HG02884 (cell line): ENCODE results near the gene MAP1LC3B.

Experiments used
- ATAC-seq: cut with Tn5 transposase; IDR thresholded peaks from one replicate; pipeline ENCODE4 v1.9.1; 2021; ENCODE audit warnings: mild to moderate bottlenecking, moderate library complexity; ENCODE audit not compliant: unreplicated experiment

Gene MAP1LC3B

DNA sequence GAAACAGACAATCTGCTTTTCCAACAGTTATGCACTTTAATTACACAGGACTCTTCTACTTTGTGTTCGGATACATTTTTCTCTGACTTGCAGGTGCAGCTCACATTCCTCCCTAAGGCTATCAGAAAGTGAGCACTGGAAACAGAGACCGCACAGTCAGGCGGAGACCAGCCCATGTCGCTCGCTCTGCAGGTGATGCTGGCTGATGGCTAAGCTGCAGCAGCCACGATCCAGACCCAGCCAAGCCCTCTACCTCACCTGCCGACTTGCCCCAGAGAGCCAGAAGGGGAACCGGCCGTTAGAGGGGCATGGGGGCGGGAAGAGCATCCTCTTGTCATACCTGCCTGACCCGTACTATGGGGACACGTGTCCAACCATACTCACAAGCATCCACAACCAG lies 33.8 kb downstream of the MAP1LC3B start:
- ATAC-seq = no peak

DNA sequence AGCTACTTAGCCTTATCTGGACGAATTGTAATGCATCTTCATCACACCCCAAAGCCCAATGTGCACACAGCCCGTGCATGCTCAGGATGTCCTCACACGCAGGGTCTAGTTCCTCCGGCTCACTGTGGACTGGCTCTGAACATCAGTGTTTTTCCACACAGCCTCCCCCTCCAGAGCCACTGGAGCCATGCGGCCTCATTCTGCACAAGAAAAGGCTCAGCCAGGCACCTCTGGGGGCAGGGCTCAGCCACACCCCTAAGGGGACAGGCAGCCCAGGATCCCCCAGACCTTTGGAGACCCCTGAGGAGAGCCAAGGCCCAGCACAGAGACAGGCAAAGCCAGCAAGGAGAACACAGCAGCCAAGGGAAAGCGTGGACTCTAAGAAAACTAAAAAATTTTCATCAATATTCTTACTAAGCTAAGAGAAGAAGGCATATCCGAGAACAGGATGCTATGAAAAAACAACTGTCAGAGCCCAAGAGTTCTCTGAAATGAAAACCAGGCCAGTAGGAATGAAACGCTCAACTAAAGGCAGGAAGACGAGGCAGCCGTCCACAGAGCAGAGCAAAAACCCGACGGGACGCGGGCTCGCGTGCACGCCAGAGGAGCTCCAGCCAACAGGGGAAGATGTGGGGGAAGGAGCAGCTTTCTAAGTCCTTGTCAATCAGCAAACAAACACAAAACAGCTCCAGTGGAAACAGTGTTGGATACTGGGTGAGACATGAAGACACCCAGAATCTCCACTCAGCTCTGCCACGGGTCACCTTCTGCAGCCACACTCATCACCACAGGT lies 34.5 kb downstream of the MAP1LC3B start:
- no peak for ATAC-seq

DNA sequence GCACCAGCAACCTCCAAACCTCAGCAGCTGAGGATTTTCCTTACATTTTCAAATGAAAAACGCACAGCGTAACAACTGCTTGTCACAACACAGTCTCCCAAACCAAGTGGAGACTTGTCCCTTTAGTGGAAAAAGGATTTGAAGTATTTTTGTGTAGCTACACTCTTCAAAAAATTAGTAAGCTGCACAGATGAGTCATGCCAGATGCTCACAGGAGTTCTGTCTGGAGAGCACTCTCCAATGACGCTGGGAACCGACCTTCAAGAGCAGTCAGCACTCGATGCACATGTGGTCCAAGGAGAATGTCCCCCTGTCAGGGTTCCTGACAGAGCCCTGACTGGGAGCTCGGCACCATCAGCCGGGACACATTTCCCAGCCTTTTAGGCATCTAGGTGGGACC lies 39.8 kb downstream of the MAP1LC3B start:
- no peak for ATAC-seq

DNA sequence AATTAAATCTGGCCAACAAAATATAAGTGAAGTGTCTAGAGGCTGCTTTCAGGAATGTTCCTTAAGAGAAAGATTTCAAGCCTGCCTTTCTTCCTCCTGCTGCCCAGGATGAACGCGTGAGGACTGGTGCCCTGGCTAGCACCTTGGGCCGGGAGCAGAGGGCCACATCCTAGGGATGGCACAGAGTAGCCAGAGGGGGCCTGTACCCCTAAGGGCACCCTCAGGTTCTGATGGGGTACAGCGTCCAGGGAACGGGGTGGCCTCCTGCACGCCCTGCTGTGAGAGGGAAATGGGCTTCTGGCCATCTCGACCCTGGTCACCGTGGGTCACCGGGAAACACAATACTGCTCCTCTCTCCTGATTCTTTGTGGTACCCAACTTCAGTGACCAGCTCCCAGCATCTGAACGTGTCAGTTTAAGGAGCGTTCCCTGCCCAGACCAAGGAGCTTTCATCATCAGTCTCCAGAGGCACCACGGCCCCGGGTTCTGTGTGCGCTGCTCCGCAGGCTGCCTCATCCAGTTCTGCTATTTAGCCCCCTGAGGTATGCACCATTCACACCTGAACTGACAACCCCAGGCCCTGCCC lies 40.3 kb downstream of the MAP1LC3B start:
- no peak for ATAC-seq

DNA sequence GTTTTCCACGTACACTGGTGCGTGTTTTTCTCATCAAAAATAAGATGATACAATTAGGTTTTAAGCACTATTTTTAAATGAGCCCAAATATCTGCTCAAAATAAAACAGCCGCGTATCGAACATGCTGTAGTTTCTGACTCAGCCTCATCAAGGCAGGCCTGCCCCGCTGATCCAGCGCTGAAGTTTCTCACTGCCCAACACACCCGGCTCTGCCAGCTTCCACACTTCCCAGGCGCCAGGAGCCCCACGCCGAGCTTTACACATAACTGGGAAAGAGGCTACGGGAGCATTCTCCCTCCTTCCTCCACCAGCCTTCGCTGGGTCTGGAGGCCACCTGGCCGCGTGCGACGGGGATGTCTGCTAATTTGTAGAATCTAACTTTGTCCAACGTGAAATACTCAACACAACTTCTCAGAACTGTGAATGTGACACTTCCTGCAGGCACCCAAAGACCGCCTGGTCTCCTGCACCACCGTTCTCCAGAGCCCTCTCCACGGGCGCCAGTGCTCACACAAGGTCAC lies 42.1 kb downstream of the MAP1LC3B start:
- no peak for ATAC-seq

DNA sequence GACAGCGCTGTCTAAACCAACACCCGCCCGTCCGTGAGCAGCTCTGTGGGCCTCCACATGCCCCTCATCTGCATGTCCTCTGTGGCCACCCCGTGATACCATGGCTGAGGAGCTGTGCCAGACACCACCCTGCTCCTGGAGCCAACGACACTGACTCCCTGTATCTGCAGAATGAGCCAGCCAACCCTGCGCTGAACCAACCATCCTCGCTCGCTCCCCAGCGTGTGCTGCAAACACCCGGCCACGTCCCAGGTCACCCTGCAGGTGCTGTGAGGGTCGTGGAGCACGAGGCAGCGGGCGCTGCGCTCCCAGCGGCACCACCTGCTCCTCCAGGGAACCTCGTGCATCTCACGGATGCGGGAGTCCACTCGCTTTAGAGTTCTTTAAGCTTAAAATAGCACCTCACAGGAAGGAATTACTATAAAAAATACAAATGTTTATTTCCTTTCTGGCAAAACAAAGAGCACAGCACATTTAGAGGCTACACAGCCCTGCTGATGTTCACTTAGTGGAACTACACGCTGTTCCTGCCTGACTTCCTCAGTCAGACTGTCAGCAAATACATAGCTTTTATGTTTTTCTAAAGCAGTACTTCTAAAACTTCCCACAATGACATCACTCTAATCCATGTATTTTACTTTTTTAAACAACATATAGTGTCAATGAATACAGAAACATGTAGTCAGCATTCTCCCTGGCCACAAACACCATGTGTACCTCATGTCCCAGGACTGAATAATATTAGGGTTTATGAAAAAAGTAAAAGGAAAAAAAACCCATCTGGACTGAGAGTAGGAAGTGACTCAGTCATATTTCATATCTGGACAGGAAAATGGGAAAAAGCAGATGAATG lies 43.5 kb downstream of the MAP1LC3B start:
- ATAC-seq = no peak

DNA sequence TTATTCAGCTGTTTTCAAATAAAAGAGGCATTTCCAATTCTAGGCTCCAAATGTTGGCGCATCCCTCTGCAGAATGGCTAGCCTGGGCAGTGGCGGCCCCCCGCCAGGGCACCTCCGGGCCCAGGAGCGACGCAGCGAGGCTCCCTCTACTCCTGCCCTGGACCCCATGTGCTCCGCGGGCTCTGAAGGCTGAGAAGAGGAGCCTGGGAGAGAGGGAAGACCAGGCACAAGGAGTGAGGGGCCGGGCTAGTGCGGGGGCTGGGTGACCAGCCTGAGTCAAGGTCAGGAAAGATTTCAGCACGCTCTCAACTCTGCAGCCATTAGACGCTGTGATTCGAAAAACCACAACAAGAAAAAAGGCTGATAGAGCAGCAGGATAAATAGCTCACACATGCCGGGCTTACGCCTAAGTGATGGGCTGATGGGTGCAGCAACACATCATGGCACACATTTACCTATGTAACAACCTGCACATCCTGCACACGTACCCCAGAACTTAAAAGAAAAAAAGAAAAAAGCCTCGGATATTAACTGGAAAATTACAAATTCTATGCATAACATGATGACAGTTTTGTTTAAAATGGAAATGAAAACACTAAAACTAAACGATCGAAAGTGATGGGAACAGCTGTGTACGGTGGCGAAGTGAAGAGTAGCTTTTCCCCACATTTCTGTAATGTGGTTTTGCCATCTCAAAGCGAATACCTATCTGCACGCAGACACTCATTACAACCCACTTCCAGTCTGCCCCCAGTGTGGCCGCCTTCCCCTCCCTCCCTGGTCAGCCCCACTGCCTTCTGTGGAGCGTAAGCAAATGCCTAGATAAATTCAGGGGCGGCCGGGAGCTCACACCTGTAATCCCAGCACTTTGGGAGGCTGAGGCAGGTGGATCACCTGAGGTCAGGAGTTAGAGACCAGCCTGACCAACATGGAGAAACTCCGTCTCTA lies 44.4 kb downstream of the MAP1LC3B start:
- no peak for ATAC-seq

DNA sequence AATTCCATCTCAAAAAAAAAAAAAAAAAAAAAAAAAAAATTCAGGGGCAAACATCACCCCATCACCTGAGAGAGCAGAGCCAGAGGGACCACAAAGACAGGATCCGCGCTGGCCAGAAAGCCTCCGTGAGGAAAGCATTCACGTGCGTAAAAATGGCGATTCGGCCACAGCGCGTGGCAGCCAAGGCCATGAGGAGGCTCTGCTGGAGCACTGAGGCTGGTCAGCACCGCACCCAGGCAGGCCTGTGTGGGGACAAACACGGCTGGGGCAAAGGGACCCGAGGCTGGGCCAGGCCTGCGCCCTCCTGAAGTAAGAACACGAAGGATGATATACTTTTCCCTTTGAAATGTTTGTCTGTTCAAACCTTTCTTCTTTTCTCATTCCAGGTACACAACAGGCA lies 45.2 kb downstream of the MAP1LC3B start:
- no peak for ATAC-seq

DNA sequence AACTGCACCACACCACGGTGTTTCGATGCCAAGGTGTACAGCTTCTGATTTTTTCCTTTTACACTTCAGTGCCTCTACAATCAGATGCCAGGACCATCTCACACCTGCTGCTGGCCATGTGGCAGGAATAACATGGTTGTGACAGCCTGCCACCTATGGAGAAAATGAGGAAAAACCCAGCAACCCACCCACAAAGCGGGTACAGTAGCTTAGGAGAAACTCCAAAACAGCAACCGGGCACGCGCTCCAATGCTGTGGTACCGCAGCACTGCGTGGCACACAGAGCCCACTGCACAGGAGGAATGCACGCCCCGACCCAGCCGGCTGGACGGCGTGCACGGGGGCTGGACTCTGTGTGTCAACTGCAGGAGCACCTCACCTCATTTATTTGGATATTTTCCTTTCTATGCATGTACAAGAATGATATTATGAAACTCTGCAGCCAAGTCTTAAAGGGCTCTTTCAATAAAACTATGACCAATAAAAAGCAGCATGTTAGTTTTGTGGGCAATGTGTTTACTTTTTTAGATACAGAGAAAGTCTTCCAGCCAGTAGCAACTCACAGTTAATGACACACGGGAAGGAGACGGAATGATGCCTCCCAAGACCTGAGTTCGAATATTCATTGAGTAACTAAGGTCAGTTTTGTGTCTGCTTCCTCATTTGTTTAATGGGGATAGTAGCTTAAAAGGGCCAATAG lies 45.9 kb downstream of the MAP1LC3B start:
- no peak for ATAC-seq

DNA sequence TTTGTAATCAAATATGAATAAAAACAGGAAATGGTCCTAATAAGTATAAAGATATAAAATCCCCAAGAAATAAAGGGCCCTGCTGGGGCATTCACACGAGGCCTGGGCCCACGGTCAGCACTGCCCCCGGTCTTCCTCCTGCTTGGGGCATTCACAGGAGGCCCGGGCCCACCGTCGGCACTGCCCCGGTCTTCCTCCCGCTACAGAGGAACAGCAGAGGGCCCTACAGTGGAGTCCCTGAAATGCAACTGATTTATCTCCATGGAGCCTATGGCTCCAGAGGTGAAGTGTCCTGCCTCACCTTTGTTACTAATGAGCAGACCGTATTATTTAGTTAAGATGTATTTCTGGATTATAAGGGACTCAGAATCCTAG lies 46.5 kb downstream of the MAP1LC3B start:
- ATAC-seq = no peak

DNA sequence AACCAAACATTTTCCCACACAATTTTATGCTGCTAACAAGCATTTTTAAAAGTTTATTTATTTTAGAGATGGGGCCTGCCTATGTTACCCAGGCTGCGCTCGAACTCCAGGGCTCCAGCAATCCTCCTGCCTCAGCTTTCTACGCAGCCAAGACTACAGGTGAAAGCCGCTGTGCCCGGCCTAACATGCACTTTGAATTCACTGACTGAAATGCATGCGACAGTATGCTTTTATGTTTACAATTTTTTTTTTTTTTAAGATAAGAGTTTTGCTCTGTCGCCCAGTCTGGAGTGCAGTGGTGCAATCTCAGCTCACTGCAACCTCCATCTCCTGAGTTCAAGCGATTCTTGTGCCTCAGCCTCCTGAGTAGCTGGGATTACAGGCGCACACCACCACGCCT lies 47.8 kb downstream of the MAP1LC3B start:
- ATAC-seq = no peak

DNA sequence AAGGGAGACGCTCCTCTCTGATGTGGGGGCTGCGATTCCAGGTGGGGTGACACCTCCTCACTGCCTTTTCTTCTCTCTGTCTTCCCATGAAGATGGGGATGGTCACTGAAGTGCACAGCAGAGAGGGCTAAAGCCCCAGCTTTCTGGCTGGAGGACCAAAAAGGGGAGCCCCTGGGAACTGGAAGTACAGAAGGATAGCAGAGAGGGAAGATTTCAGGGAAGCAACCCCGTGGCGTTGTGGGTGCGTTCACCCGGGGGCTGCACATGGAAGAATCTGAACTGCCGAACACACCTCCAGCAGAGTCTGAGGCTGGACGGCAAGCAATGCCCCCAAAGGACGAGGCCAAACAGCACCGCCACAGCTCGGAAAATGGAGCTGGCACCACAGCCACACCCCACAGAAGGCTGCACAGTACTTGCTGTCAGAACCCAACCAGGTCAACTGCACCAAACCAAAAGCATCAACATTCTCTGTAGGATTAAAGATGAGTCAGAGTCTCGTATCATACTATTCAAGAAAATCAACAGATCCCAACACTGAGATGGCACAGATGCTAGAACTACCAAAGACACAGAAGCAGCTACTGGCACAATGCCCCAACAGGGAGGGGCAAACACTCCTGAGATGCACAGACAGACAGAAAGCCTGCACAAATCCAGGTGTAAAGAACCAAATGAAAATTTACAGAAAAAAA lies 49.9 kb downstream of the MAP1LC3B start:
- ATAC-seq = no peak

DNA sequence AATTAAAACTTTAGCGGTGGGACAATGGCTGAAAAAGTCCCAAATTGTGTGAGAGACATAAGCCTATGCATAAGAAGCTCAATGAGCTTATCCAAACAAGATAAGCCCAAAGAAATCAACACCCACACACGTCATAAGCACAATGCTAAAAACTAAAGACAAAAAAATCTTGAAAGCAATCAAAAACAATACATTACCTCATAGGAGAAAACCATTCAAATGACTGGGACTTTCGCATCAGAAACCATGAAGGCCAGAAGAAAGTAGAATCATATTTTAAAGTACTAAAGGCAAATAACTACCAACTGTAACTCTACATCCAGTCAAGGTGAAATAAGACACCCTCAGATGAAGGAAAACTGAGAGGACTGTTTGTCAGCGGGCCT lies 50.4 kb downstream of the MAP1LC3B start:
- ATAC-seq = no peak

DNA sequence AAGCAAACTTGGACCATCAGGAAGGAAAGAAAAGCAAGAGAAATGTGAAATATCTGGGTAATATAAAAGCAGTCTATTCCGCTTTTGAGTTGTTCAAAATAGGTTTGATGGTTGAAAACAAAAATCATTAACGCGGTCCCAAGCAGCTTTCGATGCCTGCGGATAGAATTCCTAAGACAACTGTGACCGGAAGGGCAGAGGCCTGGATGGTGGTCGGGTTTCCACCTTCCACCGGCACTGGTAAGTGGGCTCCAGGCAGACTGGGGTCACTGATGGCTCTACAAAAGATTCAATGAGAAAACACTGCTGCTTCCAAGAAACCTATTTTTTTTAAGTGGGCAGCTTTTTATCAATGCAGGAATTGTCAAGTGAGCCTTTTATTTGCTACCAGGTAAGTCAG lies 50.9 kb downstream of the MAP1LC3B start:
- no peak for ATAC-seq

DNA sequence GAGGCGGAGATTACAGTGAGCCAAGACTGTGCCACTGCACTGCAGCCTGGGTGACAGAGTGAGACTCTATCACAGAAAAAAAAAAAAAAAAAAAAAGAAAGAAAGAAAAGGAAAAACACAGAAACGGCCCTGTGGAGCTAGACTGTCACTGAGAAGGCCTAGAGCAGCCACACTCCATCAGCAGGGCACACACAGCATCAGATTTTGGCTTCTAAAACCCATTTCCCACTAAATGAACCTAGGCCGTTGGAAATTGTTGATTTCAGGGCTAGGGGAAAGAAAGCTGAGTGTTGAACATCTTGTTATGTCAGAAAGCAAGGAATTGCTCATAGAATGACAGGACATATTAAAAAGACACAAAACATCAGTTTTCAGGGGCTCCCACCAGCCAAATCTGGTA lies 51.8 kb downstream of the MAP1LC3B start:
- no peak for ATAC-seq

DNA sequence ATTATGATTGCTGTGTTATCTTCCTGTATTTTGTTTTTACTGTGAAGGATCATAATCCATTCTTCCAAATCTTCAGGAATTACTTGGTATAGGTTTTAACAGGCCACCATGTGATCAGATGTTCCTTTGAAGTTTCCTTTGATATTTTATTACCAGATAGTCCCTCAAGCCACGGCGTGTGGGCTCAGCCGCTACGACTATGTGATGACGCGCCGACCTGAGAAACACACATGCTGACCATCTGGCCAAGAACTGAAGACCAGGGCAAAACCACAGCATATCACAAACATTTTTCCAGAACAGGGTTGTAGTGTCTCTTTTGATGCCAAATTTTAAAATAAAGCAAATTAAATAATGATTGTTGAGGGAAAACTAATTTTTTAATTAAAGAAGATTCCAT lies 53.4 kb downstream of the MAP1LC3B start:
- no peak for ATAC-seq

DNA sequence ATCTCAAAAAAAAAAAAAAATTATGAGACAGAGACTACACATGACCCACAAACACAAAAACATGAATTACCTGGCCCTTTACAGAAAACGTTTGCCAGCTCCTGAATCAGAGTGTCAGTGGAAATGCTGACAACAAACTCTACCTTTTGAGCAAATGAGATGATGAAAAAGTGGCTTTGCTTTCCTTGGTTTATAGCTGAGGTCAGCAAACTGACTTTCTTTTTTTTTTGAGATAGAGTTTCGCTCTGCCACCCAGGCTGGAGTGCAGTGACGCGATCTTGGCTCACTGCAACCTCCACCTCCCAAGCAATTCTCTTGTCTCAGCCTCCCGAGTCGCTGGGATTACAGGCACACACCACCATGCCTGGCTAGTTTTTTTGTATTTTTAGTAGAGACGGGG lies 54.3 kb downstream of the MAP1LC3B start:
- ATAC-seq = no peak

DNA sequence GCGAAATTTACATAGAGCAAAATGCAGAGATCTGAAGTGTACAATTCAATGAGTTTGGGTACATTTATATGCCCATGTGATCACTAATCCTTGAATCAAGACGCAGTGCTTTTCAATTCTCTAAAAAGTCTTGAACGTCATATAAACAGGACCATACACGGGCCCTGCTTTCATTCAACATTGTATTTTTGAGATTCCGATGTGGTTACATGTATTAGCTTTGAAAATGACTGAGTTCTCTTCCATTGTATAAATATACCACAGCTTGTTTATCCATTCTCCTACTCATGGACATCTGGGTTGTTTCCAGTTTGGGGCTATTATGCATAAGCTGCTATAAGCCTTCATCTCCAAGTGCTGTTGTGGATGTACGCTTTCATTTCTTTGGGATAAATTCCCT lies 55.2 kb downstream of the MAP1LC3B start:
- ATAC-seq = no peak

DNA sequence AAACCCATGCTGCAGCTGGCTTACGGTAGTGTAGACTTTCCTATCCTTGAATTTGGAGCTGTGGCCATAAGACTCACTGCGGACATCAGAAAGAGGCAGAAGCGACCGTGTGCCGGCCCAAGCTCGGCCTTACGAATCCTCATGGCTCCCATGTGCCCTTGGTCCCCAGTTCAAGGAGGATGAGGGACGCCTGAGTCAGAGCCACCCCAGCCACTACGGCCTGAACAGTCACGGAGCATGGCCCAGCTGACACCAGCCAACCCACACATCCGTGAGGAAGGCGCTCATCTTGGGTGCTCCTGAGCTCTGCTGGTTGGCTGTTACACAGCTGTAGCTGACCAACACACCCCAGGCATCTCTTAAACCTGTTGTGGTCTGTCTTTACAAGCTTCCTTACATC lies 56.7 kb downstream of the MAP1LC3B start:
- no peak for ATAC-seq
